DOHH2 (cell line): ENCODE measurements around the gene RPS10.
A peak's percentile ranks its signal among the peaks of the same experiment; 100 is the strongest.

Experiments
- H3F3A ChIP-seq: fragments of 200-600 bp; sonication (generic), shearing (Covaris generic); 2 replicates; pipeline ENCODE4 v1.6.0; 2016; ENCODE audit warnings: antibody characterized with exemption, mild to moderate bottlenecking; ENCODE audit not compliant: control insufficient read depth, insufficient read depth
- H3K27ac ChIP-seq: fragments of 200-600 bp; sonication (generic); 2 replicates; pipeline ENCODE4 v1.5.1; 2014; ENCODE audit warnings: low read depth, mild to moderate bottlenecking, low read length, moderate library complexity
- H3K27me3 ChIP-seq: fragments of 200-600 bp; sonication (generic); 2 replicates; pipeline ENCODE4 v1.6.1; 2014; ENCODE audit warnings: mild to moderate bottlenecking, low read length, mixed read lengths; ENCODE audit not compliant: control insufficient read depth
- H3K36me3 ChIP-seq: fragments of 200-600 bp; sonication (generic); 2 replicates; pipeline ENCODE4 v1.6.1; 2014; ENCODE audit warnings: mild to moderate bottlenecking, low read length, moderate library complexity, mixed read lengths; ENCODE audit not compliant: control insufficient read depth
- H3K4me1 ChIP-seq: fragments of 200-600 bp; sonication (generic); 2 replicates; pipeline ENCODE4 v1.6.1; 2014; ENCODE audit warnings: mild to moderate bottlenecking, low read length, mixed read lengths; ENCODE audit not compliant: control insufficient read depth
- H3K4me2 ChIP-seq: fragments of 200-600 bp; sonication (generic); 2 replicates; pipeline ENCODE4 v1.6.0; 2014; ENCODE audit warnings: mild to moderate bottlenecking, low read length, moderate library complexity
- H3K4me3 ChIP-seq: fragments of 200-600 bp; sonication (generic); 2 replicates; pipeline ENCODE4 v1.5.1; 2014; ENCODE audit warnings: mild to moderate bottlenecking, low read length, mixed read lengths
- H3K79me2 ChIP-seq: fragments of 200-600 bp; sonication (generic); 2 replicates; pipeline ENCODE4 v1.6.1; 2014; ENCODE audit warnings: mild to moderate bottlenecking, low read length, mixed read lengths; ENCODE audit not compliant: control insufficient read depth
- H3K9me2 ChIP-seq: fragments of 200-600 bp; sonication (generic); replicated peaks from 2 replicates; pipeline ENCODE4 v1.6.1; 2014; ENCODE audit warnings: mild to moderate bottlenecking, low read length, mixed read lengths; ENCODE audit not compliant: control insufficient read depth
- H3K9me3 ChIP-seq: fragments of 200-600 bp; sonication (generic); 2 replicates; pipeline ENCODE4 v1.6.1; 2014; ENCODE audit warnings: antibody characterized with exemption, low read length, mixed read lengths; ENCODE audit not compliant: control insufficient read depth, insufficient read depth
- H4K20me1 ChIP-seq: fragments of 200-600 bp; sonication (generic); 2 replicates; pipeline ENCODE4 v1.6.0; 2014; ENCODE audit warnings: low read depth, mild to moderate bottlenecking, antibody characterized with exemption, low read length, moderate library complexity; ENCODE audit not compliant: control insufficient read depth, insufficient read depth
- CTCF ChIP-seq: fragments of 200-600 bp; sonication (generic); IDR thresholded peaks from one replicate; pipeline ENCODE4 v1.5.1; 2014; ENCODE audit warnings: antibody characterized with exemption, mild to moderate bottlenecking, low read depth, low read length; ENCODE audit not compliant: poor library complexity, severe bottlenecking
- EZH2phosphoT487 ChIP-seq: fragments of 200-600 bp; sonication (generic); IDR thresholded peaks from 2 replicates; pipeline ENCODE4 v1.6.1; 2017; ENCODE audit warnings: borderline replicate concordance, mild to moderate bottlenecking, antibody characterized with exemption, low read length, moderate library complexity, mixed read lengths

Gene RPS10

DNA sequence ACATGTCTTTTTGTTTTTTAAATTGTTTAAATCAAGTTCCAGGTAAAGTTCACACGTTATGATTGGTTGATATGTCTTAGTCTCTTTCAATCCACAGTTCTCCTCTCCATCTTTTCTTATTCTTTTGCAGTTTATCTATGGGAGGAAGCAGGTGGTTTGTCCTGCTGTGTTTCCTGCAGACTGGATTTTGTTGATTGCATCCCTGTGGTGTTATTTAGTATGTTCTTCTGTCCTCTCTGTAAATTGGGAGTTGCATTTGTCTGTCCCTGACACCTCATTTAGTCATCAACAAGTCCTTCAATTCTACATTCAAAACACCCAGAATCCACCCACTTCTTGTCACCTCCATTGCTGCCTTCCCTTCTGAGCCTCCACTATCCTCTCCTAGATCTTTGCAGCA lies 48.1 kb upstream of the RPS10 start:
- H3K79me2 ChIP-seq = no peaks in the 10 kb centered on the region

DNA sequence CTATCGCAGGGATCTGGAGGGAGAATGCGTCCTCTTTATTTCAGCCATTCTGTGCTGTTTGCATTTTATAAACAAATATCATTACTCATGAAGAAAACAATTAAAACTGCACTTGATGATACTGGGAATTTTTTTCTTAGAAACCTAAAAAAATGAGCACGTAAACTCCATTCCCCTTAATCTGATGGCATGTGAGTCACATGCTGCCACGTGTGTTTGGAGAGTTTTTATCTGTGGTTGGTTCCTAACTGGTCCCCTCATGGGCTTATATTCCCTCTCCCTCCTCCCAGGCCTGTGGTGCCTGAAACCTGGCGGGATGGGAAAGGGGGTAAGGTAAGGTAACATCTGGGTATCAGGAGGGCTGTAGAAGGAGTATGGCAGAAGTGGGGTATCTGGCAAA lies 46.6 kb upstream of the RPS10 start:
- Histone ChIP-seq H3K4me3 (no peak overlapping the region), H3K4me1 (peaks cover 41% of the 10 kb centered on the region), H3K79me2 (no peaks in the 10 kb centered on the region), H3K36me3 (no peaks in the 10 kb centered on the region), H3F3A (no peaks in the 10 kb centered on the region), H3K27me3 (no peaks in the 10 kb centered on the region), H3K4me2 (no peak overlapping the region), H3K27ac (no peak overlapping the region), H4K20me1 (no peaks in the 10 kb centered on the region), H3K9me2 (no peaks in the 10 kb centered on the region), H3K9me3 (no peaks in the 10 kb centered on the region)
- TF ChIP-seq EZH2phosphoT487 (no peak), CTCF (no peak)

More for the DNA sequence above, 48.1 kb upstream of the RPS10 start:
- H3K36me3 ChIP-seq = no peaks in the 10 kb centered on the region
- H3K9me3 ChIP-seq = no peaks in the 10 kb centered on the region
- H3K27ac ChIP-seq = no peak overlapping the region
- no peaks in the 10 kb centered on the region for H3F3A ChIP-seq
- H4K20me1 ChIP-seq = no peaks in the 10 kb centered on the region
- H3K4me1 ChIP-seq = peaks cover 26% of the 10 kb centered on the region
- no peak for TF ChIP-seq CTCF
- TF ChIP-seq EZH2phosphoT487 = no peak
- no peaks in the 10 kb centered on the region for H3K27me3 ChIP-seq
- H3K4me3 ChIP-seq = no peak overlapping the region
- H3K4me2 ChIP-seq = no peak overlapping the region
- no peaks in the 10 kb centered on the region for H3K9me2 ChIP-seq

GRCh38 chr6:34469499-34469898 lies 43.6 kb upstream of the RPS10 start:
- peak overlapping the region; percentile 95 for H3K4me2 ChIP-seq
- H3K36me3 ChIP-seq = no peaks in the 10 kb centered on the region
- H3K9me3 ChIP-seq = no peaks in the 10 kb centered on the region
- H4K20me1 ChIP-seq = no peaks in the 10 kb centered on the region
- H3K27me3 ChIP-seq = peaks cover 5% of the 10 kb centered on the region; the same call in 1 of the 2 replicates
- no peak overlapping the region for H3K27ac ChIP-seq
- TF ChIP-seq EZH2phosphoT487 (no peak), CTCF (no peak)
- peaks cover 44% of the 10 kb centered on the region for H3K4me1 ChIP-seq
- H3F3A ChIP-seq = peaks cover 3% of the 10 kb centered on the region; the same call in 1 of the 2 replicates
- H3K4me3 ChIP-seq = no peak overlapping the region
- no peaks in the 10 kb centered on the region for H3K79me2 ChIP-seq
- no peaks in the 10 kb centered on the region for H3K9me2 ChIP-seq
